ENCODE measurements around the gene CCDC136.

GRCh38 chr7:128867842-128868623, 76.3 kb downstream of the CCDC136 start:
- TF ChIP-seq ZNF274 (IDR thresholded peaks at IDR 0.05; ENCODE audit: low read depth, low read length), result no peak
- TF ChIP-seq YY1 (IDR thresholded peaks at IDR 0.05; ENCODE audit: insufficient read depth, insufficient read length), result no peak
- TF ChIP-seq SUZ12 (IDR thresholded peaks at IDR 0.05; ENCODE audit: extremely low read depth, insufficient read depth, insufficient read length), result no peak
